HG02973 (cell line): ENCODE data around the gene TMEFF1.
"Not testable (repeated sequence)": the region's sequence is repeated elsewhere in the genome, so short reads cannot be mapped to it uniquely, and the experiment has no call there.

Experiments used
- ATAC-seq: cut with Tn5 transposase; IDR thresholded peaks from one replicate; pipeline ENCODE4 v1.9.1; 2021; ENCODE audit warnings: moderate library complexity; ENCODE audit not compliant: unreplicated experiment

TMEFF1 gene

GRCh38 chr9:100486479-100487176, 13.7 kb downstream of the TMEFF1 start:
- no peak for ATAC-seq

DNA sequence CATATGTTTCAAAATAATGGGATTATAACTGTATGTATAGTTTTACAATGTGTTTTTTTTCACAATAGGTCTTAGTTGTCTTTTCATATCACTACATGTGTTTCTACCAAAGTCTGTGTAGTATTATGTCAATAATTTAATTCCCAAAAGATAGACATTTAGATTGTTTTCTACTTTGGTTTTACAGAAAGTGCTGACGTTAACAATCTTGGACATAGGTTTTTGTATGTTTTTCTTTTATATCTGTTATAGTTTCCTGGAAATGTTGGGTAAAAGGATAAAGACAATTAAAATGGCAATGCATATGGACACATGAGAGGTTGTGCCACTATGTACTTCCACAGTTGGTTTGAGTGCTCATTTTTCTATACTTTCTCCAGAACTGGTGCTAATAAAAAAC, 15.2 kb downstream of the TMEFF1 start:
- ATAC-seq: no peak

DNA sequence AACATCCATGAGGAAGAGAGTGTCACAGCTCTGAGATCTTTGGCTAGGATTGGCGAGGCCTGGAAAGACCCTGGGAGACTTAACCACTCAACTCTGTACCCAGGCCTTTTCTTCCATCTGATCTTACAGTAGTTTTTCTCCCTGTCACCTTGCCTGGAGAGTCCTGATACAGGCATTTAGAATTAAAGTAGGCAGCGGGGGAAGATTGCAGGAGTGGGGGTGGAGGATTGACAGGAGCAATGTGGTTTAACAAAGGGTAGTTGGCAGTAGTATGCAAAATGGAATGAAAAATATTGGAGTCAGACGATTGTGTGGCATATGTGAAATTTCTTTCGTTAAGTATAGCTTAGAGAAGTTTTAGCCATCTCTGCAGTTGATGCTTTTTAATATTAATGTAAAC, 16.9 kb downstream of the TMEFF1 start:
- no peak for ATAC-seq

- no peak for ATAC-seq
Observed at GRCh38 chr9:100492952-100493351, 20.0 kb downstream of the TMEFF1 start.

DNA sequence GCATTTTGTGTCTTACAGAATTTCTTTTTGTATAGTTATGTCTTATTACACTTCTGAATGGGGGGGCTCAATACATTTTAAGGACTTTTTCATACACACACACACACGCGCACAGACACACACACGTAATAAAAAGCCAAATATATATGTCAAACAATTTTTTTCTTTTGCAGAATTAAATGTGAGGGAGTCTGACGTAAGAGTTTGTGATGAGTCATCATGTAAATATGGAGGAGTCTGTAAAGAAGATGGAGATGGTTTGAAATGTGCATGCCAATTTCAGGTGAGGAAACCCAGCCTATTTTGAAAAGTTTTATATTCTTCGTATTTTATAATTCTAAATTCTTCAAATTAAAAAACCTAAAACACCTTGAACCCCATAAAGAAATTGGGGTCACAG, 25.6 kb downstream of the TMEFF1 start:
- no peak for ATAC-seq

DNA sequence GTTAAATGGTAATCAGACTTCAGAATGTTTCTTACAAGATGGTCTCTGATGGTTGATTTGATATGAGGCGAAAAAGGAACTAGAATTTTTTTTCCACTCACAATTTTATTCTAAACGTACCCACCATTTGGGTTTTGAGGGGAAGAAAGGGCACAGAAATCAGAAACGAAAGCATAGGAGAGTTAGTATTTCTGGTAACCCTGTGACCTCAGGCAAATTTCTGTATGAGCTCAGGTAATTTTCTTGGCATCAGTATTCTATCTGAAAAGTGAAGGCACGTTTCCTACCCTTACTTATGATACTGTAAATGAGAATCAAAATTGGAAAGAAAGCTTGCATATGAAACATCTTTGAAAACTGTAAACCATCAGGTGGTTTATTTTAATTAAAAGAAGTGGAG, 26.5 kb downstream of the TMEFF1 start:
- ATAC-seq: no peak

DNA sequence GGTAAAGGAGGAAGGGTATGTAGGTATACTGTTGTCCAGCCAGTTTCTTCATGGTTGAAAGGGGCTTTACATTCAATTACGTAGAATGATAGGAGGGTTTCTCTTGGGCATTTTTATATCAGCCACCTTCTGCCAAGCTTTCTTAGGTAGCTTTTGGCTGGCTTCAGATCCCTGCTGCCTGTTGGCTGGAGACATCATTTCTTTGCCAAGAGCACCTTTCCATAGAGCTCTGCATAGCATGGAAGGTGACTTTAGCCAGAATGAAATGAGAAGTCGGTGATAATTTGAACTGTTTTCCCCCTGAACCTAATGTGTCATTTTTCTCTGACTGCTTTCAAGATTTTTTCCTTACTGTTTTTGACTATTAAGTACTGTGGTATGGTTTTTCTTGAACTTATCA, 26.9 kb downstream of the TMEFF1 start:
- no peak for ATAC-seq

- no peak for ATAC-seq
Observed at GRCh38 chr9:100505564-100506159, 32.7 kb downstream of the TMEFF1 start.

GRCh38 chr9:100507350-100507749, 34.4 kb downstream of the TMEFF1 start:
- not testable (repeated sequence) for ATAC-seq

DNA sequence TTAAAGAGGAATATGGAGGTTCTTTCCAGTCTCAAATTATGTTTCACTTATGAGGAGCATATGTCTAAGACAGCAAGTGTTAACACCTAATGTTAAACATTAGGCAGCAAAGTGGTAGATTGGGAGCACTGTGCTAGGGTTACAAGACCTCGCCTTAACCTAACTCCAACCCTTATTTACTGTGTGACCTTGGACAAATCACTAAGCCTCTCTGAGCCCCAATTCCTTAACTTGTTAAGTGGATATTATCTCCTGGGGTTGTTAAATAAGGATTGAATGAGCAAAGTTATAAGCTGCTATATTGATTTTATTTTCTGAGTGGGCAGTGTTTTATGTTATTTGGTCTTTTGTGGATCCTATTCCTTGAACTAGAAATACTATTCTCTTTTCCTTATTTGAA, 38.3 kb downstream of the TMEFF1 start:
- ATAC-seq: no peak

GRCh38 chr9:100515578-100516494, 42.9 kb downstream of the TMEFF1 start:
- ATAC-seq: no peak

GRCh38 chr9:100521282-100521681, 48.3 kb downstream of the TMEFF1 start:
- no peak for ATAC-seq

DNA sequence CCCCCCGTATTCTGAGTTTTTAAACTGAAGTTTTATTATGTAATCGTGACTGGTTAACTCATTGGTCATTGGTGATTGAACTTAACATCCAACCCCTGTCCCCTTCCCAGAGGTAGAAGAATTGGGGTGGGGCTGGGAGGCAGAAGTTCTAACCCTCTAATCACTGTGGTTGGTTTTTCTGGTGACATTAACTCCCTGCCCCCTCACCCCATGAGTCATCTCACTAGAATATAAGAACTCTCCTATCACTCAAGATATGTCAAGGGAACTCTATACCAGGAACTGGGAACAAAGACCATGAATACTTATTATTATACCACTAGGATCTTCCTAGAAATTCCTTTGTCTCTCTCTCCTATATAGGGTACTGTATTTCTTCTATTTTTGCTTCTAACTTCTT, 52.6 kb downstream of the TMEFF1 start:
- no peak for ATAC-seq

DNA sequence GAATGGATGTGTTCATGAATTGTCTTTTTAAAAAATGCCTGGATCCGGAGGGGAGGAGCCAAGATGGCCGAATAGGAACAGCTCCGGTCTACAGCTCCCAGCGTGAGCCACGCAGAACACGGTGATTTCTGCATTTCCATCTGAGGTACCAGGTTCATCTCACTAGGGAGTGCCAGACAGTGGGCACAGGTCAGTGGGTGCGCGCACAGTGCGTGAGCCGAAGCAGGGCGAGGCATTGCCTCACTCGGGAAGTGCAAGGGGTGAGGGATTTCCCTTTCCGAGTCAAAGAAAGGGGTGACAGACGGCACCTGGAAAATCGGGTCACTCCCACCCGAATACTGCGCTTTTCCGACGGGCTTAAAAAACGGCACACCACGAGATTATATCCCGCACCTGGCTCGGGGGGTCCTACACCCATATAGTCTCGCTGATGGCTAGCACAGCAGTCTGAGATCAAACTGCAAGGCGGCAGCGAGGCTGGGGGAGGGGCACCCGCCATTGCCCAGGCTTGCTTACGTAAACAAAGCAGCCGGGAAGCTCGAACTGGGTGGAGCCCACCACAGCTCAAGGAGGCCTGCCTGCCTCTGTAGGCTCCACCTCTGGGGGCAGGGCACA, 54.3 kb downstream of the TMEFF1 start:
- ATAC-seq: not testable (repeated sequence)

DNA sequence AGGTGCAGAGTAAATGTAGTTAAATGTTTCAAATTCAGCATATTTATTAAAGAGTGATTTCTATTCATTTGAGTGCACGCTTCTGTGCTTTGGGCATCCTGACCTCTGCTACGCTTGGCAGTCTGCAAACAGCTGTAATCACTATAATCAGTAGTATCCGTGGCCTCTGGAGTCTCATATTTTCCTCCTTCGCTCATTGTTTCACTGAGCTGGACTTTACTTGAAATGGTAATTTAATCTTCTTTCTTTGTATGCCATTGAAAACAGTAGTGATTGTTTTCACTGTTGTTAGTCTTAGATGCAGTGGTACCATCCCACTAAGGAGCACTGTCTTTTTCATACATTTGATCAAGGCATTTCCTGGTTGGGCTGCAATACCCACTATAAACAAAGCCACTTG, 61.5 kb downstream of the TMEFF1 start:
- no peak for ATAC-seq

DNA sequence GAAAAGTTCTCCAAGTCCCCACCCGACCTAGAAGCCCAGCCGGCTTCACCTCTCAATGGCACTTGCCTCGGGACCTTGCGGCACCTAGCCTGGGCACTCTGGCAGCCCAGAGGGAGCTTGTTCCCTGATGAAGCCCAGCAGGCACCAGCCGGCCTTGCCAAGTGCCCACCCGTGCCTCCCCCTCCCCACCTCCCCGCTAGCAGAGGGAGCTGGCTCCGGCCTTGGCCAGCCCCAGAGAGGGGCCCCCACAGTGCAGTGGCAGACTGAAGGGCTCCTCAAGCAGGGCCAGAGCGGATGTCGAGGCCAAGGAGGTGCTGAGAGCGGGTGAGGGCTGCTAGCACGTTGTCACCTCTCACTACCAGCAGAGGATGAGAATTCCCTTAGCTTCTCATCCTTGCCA, 67.4 kb downstream of the TMEFF1 start:
- ATAC-seq: no peak

- no peak for ATAC-seq
Observed at GRCh38 chr9:100549048-100549447, 76.1 kb downstream of the TMEFF1 start.

- ATAC-seq: peak; percentile 25
Observed at GRCh38 chr9:100554935-100555401, 82.0 kb downstream of the TMEFF1 start.

GRCh38 chr9:100555471-100555870, 82.5 kb downstream of the TMEFF1 start:
- ATAC-seq: peak; percentile 80

DNA sequence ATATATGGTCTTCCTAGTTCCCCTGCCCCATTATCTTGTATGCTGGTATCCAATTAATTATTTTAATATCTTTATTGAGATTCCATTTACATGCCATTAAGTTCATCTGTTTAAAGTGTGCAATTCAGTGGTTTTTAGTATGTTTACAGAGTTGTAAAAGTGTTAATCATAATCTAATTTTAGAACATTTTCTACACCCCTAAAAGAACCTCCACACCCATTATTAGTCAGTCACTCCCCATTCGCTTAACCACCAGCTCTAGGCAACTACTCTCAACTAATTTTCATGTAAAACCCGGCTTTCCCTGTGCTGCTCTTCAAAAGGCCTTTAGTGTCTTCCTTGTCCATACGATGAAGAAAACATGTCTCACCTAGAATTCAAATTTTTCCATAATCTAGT, 84.1 kb downstream of the TMEFF1 start:
- no peak for ATAC-seq

DNA sequence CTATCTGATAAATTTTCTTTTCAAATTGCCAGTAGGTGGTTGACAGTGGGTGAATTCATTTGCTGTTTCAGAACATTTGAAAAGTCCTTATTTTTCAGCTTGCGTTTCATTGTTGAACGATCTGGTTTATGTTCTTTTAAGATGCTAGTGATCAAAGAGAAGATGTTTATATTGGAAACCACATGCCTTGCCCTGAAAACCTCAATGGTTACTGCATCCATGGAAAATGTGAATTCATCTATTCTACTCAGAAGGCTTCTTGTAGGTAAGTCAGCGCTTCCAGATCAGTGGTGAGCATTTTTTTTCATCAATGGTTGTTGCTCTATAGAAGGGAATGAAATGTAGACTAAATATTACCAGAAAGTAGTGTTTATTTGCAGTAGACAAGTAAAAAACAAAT, 88.3 kb downstream of the TMEFF1 start:
- ATAC-seq: no peak
